IMR-90 (cell line): ENCODE results near the gene GAREM1. TPM values are rescaled to one million over a fixed set of nuclear protein-coding genes. Genes with fewer than 3 reads are reported as not detected.

Experiments used
- ATAC-seq: fragments of 200-7000 bp; cut with Tn5 transposase; 2 replicates; pipeline ENCODE4 v1.9.1; 2020; ENCODE audit warnings: low read depth, mild to moderate bottlenecking, moderate library complexity
- BruUV-seq: library from RNA; stranded (reverse); fragments of 400-500 nt; replicated peaks from 2 replicates; lab custom pipeline; 2021; lab: Mats Ljungman, UMichigan
- CTCF ChIA-PET: fragments of 300-600 bp; formaldehyde crosslinking; extraction: SDS; loops from one replicate; lab custom pipeline; 2021; ENCODE audit warnings: antibody characterized with exemption; lab: Yijun Ruan, JAX
- POLR2A ChIA-PET: fragments of 300-600 bp; sonication (Branson Sonifier 250); formaldehyde crosslinking; loops from one replicate; lab custom pipeline; 2022; ENCODE audit warnings: antibody characterized with exemption; ENCODE audit not compliant: unreplicated experiment; lab: Charles Lee
- DNase-seq: peaks from one replicate; pipeline ENCODE4 v3.0.0; 2013
- H2AFZ ChIP-seq: replicated peaks from 2 replicates; pipeline ENCODE3; 2013; ENCODE audit warnings: low read length, mild to moderate bottlenecking; ENCODE audit not compliant: poor library complexity
- H2AK5ac ChIP-seq: 2 replicates; pipeline ENCODE4 v1.6.1; 2013; ENCODE audit warnings: low read depth, low read length, inconsistent platforms
- H2AK9ac ChIP-seq: replicated peaks from 2 replicates; pipeline ENCODE3; 2013; ENCODE audit warnings: mild to moderate bottlenecking, low read depth, low read length, moderate library complexity; ENCODE audit not compliant: poor library complexity
- H2BK120ac ChIP-seq: 2 replicates; pipeline ENCODE4 v1.6.1; 2013; ENCODE audit warnings: low read depth, low read length, inconsistent platforms
- H2BK15ac ChIP-seq: 3 replicates; pipeline ENCODE4 v1.6.1; 2013; ENCODE audit warnings: low read depth, low read length, inconsistent platforms
- H2BK20ac ChIP-seq: 2 replicates; pipeline ENCODE4 v1.6.1; 2013; ENCODE audit warnings: low read depth, mild to moderate bottlenecking, inconsistent platforms, low read length, moderate library complexity
- H2BK5ac ChIP-seq: 2 replicates; pipeline ENCODE4 v1.6.1; 2013; ENCODE audit warnings: mild to moderate bottlenecking, low read depth, low read length, inconsistent platforms; ENCODE audit not compliant: poor library complexity, severe bottlenecking
- H3K14ac ChIP-seq: replicated peaks from 2 replicates; pipeline ENCODE4 v1.6.1; 2013; ENCODE audit warnings: low read depth, low read length, inconsistent platforms
- H3K18ac ChIP-seq: 2 replicates; pipeline ENCODE4 v1.6.1; 2013; ENCODE audit warnings: low read depth, low read length, control low read depth
- H3K23ac ChIP-seq: 2 replicates; pipeline ENCODE4 v1.6.1; 2013; ENCODE audit warnings: low read depth, low read length, inconsistent platforms
- H3K27ac ChIP-seq: 2 replicates; pipeline ENCODE4 v1.5.1; 2013; ENCODE audit warnings: mild to moderate bottlenecking, control low read depth, low read length; ENCODE audit not compliant: insufficient read depth
- H3K27me3 ChIP-seq: 2 replicates; pipeline ENCODE4 v1.6.1; 2013; ENCODE audit warnings: low read length; ENCODE audit not compliant: control insufficient read depth, insufficient read depth
- H3K36me3 ChIP-seq: 2 replicates; pipeline ENCODE4 v1.6.1; 2013; ENCODE audit warnings: low read length, mixed read lengths; ENCODE audit not compliant: control insufficient read depth, insufficient read depth
- H3K4ac ChIP-seq: 2 replicates; pipeline ENCODE4 v1.6.1; 2013; ENCODE audit warnings: low read depth, low read length, inconsistent platforms
- H3K4me1 ChIP-seq: 2 replicates; pipeline ENCODE4 v1.6.1; 2013; ENCODE audit warnings: low read length, mixed read lengths; ENCODE audit not compliant: control insufficient read depth, insufficient read depth
- H3K4me2 ChIP-seq: 2 replicates; pipeline ENCODE4 v1.6.1; 2013; ENCODE audit warnings: low read depth, mild to moderate bottlenecking, control low read depth, low read length, moderate library complexity
- H3K4me3 ChIP-seq: 2 replicates; pipeline ENCODE4 v1.5.1; 2013; ENCODE audit warnings: low read depth, mild to moderate bottlenecking, control low read depth, low read length, moderate library complexity; ENCODE audit not compliant: insufficient read depth
- H3K56ac ChIP-seq: 2 replicates; pipeline ENCODE4 v1.6.1; 2013; ENCODE audit warnings: low read length, inconsistent platforms; ENCODE audit not compliant: insufficient read depth; ENCODE audit errors: extremely low read depth
- H3K79me1 ChIP-seq, 2 experiments: 2 replicates each; pipeline ENCODE4 v1.6.1; 2013; ENCODE audit warnings: low read length in 2 of 2, inconsistent platforms in 1 of 2, low read depth in 1 of 2
- H3K9ac ChIP-seq: 2 replicates; pipeline ENCODE4 v1.6.1; 2013; ENCODE audit warnings: low read depth, low read length, control low read depth
- H3K9me1 ChIP-seq: 2 replicates; pipeline ENCODE4 v1.6.1; 2013; ENCODE audit warnings: low read length, inconsistent platforms; ENCODE audit not compliant: insufficient read depth
- H3K9me3 ChIP-seq: 2 replicates; pipeline ENCODE4 v1.6.1; 2013; ENCODE audit warnings: low read length; ENCODE audit not compliant: control insufficient read depth, insufficient read depth
- H4K20me1 ChIP-seq: 2 replicates; pipeline ENCODE4 v1.6.1; 2013; ENCODE audit warnings: low read length, inconsistent platforms; ENCODE audit not compliant: insufficient read depth
- H4K5ac ChIP-seq: 2 replicates; pipeline ENCODE4 v1.6.1; 2013; ENCODE audit warnings: mild to moderate bottlenecking, low read depth, low read length, control low read depth
- H4K8ac ChIP-seq, 2 experiments: 2 replicates each; pipeline ENCODE4 v1.6.1; 2013; ENCODE audit warnings: low read depth in 2 of 2, low read length in 2 of 2, control low read depth in 1 of 2, inconsistent platforms in 1 of 2
- H4K91ac ChIP-seq: 2 replicates; pipeline ENCODE4 v1.6.1; 2013; ENCODE audit warnings: low read depth, low read length, inconsistent platforms; ENCODE audit not compliant: insufficient read depth
- BHLHE40 ChIP-seq: fragments of 150-350 bp; IDR thresholded peaks from 2 replicates; pipeline ENCODE4 v1.6.1; 2016; ENCODE audit warnings: mild to moderate bottlenecking, low read depth, low read length
- CEBPB ChIP-seq: IDR thresholded peaks from 2 replicates; pipeline ENCODE4 v1.6.1; 2012; ENCODE audit warnings: low read depth, low read length, improper control_type of control experiment
- CHD1 ChIP-seq: IDR thresholded peaks from 2 replicates; pipeline ENCODE4 v1.6.1; 2012; ENCODE audit warnings: low read depth, low read length, improper control_type of control experiment
- CTCF ChIP-seq: conservative IDR thresholded peaks from 2 replicates; pipeline ENCODE4 v1.5.1; 2012; ENCODE audit warnings: mild to moderate bottlenecking, low read depth, low read length, improper control_type of control experiment
- ELK1 ChIP-seq: fragments of 150-350 bp; IDR thresholded peaks from 2 replicates; pipeline ENCODE4 v1.6.1; 2016; ENCODE audit warnings: low read depth, mild to moderate bottlenecking, low read length, moderate library complexity, borderline replicate concordance
- FOS ChIP-seq: fragments of 150-350 bp; IDR thresholded peaks from 2 replicates; pipeline ENCODE4 v1.6.1; 2016; ENCODE audit warnings: low read depth, low read length
- MAFK ChIP-seq: IDR thresholded peaks from 2 replicates; pipeline ENCODE4 v1.6.1; 2012; ENCODE audit warnings: low read depth, low read length, improper control_type of control experiment
- MAZ ChIP-seq: IDR thresholded peaks from 2 replicates; pipeline ENCODE4 v1.6.1; 2012; ENCODE audit warnings: low read depth, mild to moderate bottlenecking, low read length, improper control_type of control experiment, moderate library complexity, borderline replicate concordance
- MXI1 ChIP-seq: IDR thresholded peaks from 2 replicates; pipeline ENCODE4 v1.6.1; 2012; ENCODE audit warnings: low read depth, mild to moderate bottlenecking, low read length, moderate library complexity, borderline replicate concordance
- NFE2L2 ChIP-seq: fragments of 150-350 bp; IDR thresholded peaks from 2 replicates; pipeline ENCODE4 v1.6.1; 2016; ENCODE audit warnings: low read depth, mild to moderate bottlenecking, low read length
- POLR2A ChIP-seq: IDR thresholded peaks from 2 replicates; pipeline ENCODE4 v1.6.1; 2012; ENCODE audit warnings: mild to moderate bottlenecking, low read depth, low read length
- RAD21 ChIP-seq: IDR thresholded peaks from 2 replicates; pipeline ENCODE4 v1.6.1; 2012; ENCODE audit warnings: low read length, improper control_type of control experiment
- RCOR1 ChIP-seq: IDR thresholded peaks from 2 replicates; pipeline ENCODE4 v1.6.1; 2012; ENCODE audit warnings: mild to moderate bottlenecking, low read length, improper control_type of control experiment; ENCODE audit not compliant: insufficient replicate concordance
- RFX5 ChIP-seq: IDR thresholded peaks from 2 replicates; pipeline ENCODE4 v1.8.0; 2012; ENCODE audit warnings: low read depth, mild to moderate bottlenecking, low read length, moderate library complexity
- USF2 ChIP-seq: fragments of 150-350 bp; IDR thresholded peaks from 2 replicates; pipeline ENCODE4 v1.6.1; 2017; ENCODE audit warnings: mild to moderate bottlenecking, antibody characterized with exemption, low read length, low read depth
- WGBS, 2 experiments: methylation state at CpG; one replicate each; pipeline versions ENCODE4 v1.1.5 to v1.1.7; 2013; ENCODE audit warnings: missing lambda C conversion rate in 2 of 2; ENCODE audit not compliant: insufficient read length in 1 of 2; ENCODE audit errors: extremely low coverage in 2 of 2; 5-methylcytosine and 5-hydroxymethylcytosine counted together
- dilution Hi-C: fragments of 300-500 bp; cut with HindIII; formaldehyde crosslinking; loops from one replicate; pipeline ENCODE4 v1.14.3; 2018; ENCODE audit warnings: low sequenced_read_pairs; ENCODE audit not compliant: unreplicated experiment
- in situ Hi-C: fragments of 300-500 bp; cut with MboI; formaldehyde crosslinking; loops from 3 replicates; pipeline ENCODE4 v1.14.3; 2019; ENCODE audit warnings: low sequenced_read_pairs, inconsistent platforms, mixed read lengths
- intact Hi-C: fragments of 100-400 bp; cut with micrococcal nuclease; formaldehyde crosslinking; loops from 2 replicates; pipeline ENCODE4 v1.10.0; 2022
- polyA plus RNA-seq, 3 experiments: library from polyadenylated mRNA; depleted of rRNA; stranded (reverse); fragments of >200 nt; gene quantifications; 2 replicates each; pipeline ENCODE4 v1.2.3, GENCODE V29; 2012; ENCODE audit warnings: low replicate concordance in 1 of 3
- total RNA-seq: library from RNA; depleted of rRNA; stranded (reverse); fragments of >200 nt; gene quantifications from 2 replicates; pipeline ENCODE4 v1.2.3, GENCODE V29; 2012

Gene GAREM1
- total and polyA plus RNA-seq, 2 of the 4 experiments (the other 2 are of a cell fraction) = 1.4 to 2.3 TPM

GRCh38 chr18:32237049-32237448 lies 233.6 kb downstream of the GAREM1 start:
- CTCF ChIA-PET = no interaction called here
- no TSS peak for BruUV-seq

More at GRCh38 chr18:32237049-32237448, 233.6 kb downstream of the GAREM1 start:
- no peak overlapping the region for H2BK120ac ChIP-seq
- WGBS, 2 experiments = no CpG with 5 or more reads among the region's 3 CpGs
- intact Hi-C loops (no loop called here), in situ Hi-C loops (no loop called here), dilution Hi-C loops (no loop called here)
- POLR2A ChIA-PET = no interaction called here
- no peaks in the 10 kb centered on the region for H3K4me1 ChIP-seq
- H3K56ac ChIP-seq = no peak overlapping the region
- no peaks in the 10 kb centered on the region for H3K79me1 ChIP-seq
- H2AFZ ChIP-seq = no peak overlapping the region
- H3K14ac ChIP-seq = no peak overlapping the region
- H4K91ac ChIP-seq = no peak overlapping the region
- H2BK20ac ChIP-seq = no peak overlapping the region
- no peaks in the 10 kb centered on the region for H3K9me3 ChIP-seq
- no peak overlapping the region for H3K27ac ChIP-seq
- H3K18ac ChIP-seq = no peak overlapping the region
- ATAC-seq (no peak), DNase-seq (no peak)
- H4K20me1 ChIP-seq = no peaks in the 10 kb centered on the region
- no peak overlapping the region for H4K8ac ChIP-seq
- H3K9ac ChIP-seq = no peak overlapping the region
- no peak overlapping the region for H3K4me2 ChIP-seq
- no peaks in the 10 kb centered on the region for H3K36me3 ChIP-seq
- no peak overlapping the region for H4K5ac ChIP-seq
- H3K4ac ChIP-seq = no peak overlapping the region
- no peaks in the 10 kb centered on the region for H3K27me3 ChIP-seq
- H3K23ac ChIP-seq = no peak overlapping the region
- TF ChIP-seq USF2 = no peak
- no peak for TF ChIP-seq MAFK
- TF ChIP-seq ELK1 = no peak
- no peak for TF ChIP-seq RFX5
- TF ChIP-seq MXI1 = no peak
- TF ChIP-seq CTCF = no peak
- no peak for TF ChIP-seq RCOR1
- TF ChIP-seq CHD1 = no peak
- TF ChIP-seq NFE2L2 = no peak
- no peak for TF ChIP-seq FOS
- TF ChIP-seq RAD21 = no peak
- TF ChIP-seq CEBPB = no peak
- TF ChIP-seq POLR2A = no peak
- TF ChIP-seq MAZ = no peak
- no peak for TF ChIP-seq BHLHE40
- no peak overlapping the region for H3K4me3 ChIP-seq
- H2AK9ac ChIP-seq = no peak overlapping the region
- no peak overlapping the region for H2BK5ac ChIP-seq
- H2BK15ac ChIP-seq = no peak overlapping the region
- no peak overlapping the region for H2AK5ac ChIP-seq
- no peaks in the 10 kb centered on the region for H3K9me1 ChIP-seq
